ENCODE results near the gene TPCN2. TPM values are rescaled to one million over a fixed set of nuclear protein-coding genes. Genes with fewer than 3 reads are reported as not detected.

The TPCN2 gene
- total and polyA plus RNA-seq, 2 of the 8 experiments (the other 6 are each of a cell fraction or from before 2014, with no cell fraction given), result 9.7 to 18.6 TPM

GRCh38 chr11:69125861-69126260 is 77.1 kb downstream of the TPCN2 start (continued):
- no peak for TF ChIP-seq ATF2 (IDR thresholded peaks at IDR 0.05; ENCODE audit: low read length)
- no peak for TF ChIP-seq GTF2F1 (IDR thresholded peaks at IDR 0.05; ENCODE audit: borderline replicate concordance, low read depth, low read length)
- TF ChIP-seq ATF3 (IDR thresholded peaks at IDR 0.05; ENCODE audit: insufficient read depth, low read depth, low read length), result no peak
- no peak for TF ChIP-seq KDM5A (IDR thresholded peaks at IDR 0.05; ENCODE audit: low read length)
